HCT116 (cell line): Measurements from ENCODE around the gene SMYD3. TPM values are rescaled to one million over a fixed set of nuclear protein-coding genes. Genes with fewer than 3 reads are reported as not detected.

Experiments
- ATAC-seq: fragments of 200-7000 bp; cut with Tn5 transposase; 2 replicates; pipeline ENCODE4 v1.9.1; 2020; ENCODE audit warnings: mild to moderate bottlenecking, moderate library complexity
- BruUV-seq: library from RNA; stranded (reverse); fragments of 400-500 nt; replicated peaks from 2 replicates; lab custom pipeline; 2021; lab: Mats Ljungman, UMichigan
- CTCF ChIA-PET: fragments of 300-600 bp; sonication (Branson Sonifier 250); formaldehyde crosslinking; loops from one replicate; lab custom pipeline; 2021; ENCODE audit warnings: antibody characterized with exemption; lab: Charles Lee
- POLR2A ChIA-PET: fragments of 300-600, 350-600 bp; sonication (Branson Sonifier 250); formaldehyde crosslinking; loops from one replicate; lab custom pipeline; 2021; ENCODE audit warnings: antibody characterized with exemption; lab: Charles Lee
- RAD21 ChIA-PET, 2 experiments: fragments of 300-600 bp; sonication (Branson Sonifier 250); formaldehyde crosslinking; loops; one replicate each; lab custom pipeline; 2023; ENCODE audit warnings: low total read pairs in 2 of 2; ENCODE audit not compliant: uncharacterized antibody in 2 of 2, unreplicated experiment in 2 of 2, low non-redundant PET in 1 of 2; lab: Charles Lee
- DNase-seq: peaks from one replicate; pipeline ENCODE4 v3.0.0-alpha.2; 2010; ENCODE audit warnings: low read depth, low spot score
- H2AFZ ChIP-seq: fragments of 200-600 bp; shearing (Covaris generic), sonication (generic); 2 replicates; pipeline ENCODE4 v1.6.1; 2017; ENCODE audit warnings: low read depth, mixed run types, mixed read lengths, antibody characterized with exemption, low read length; ENCODE audit not compliant: poor library complexity, severe bottlenecking
- H3K27ac ChIP-seq: 2 replicates; pipeline ENCODE4 v1.5.1; 2012; ENCODE audit warnings: low read depth, low read length
- H3K27me3 ChIP-seq: fragments of 200-600 bp; sonication (generic); 2 replicates; pipeline ENCODE4 v1.6.1; 2016; ENCODE audit warnings: mixed run types, low read length, mixed read lengths; ENCODE audit not compliant: insufficient read depth
- H3K36me3 ChIP-seq, 2 experiments: fragments of 200-500 bp in 1 of 2; fragments of 200-600 bp in 1 of 2; sonication (Bioruptor generic) in 1 of 2; sonication (generic) in 1 of 2; 2 replicates each; pipeline versions ENCODE4 v1.5.1 to v1.6.1; 2014 to 2016; ENCODE audit warnings: low read length in 2 of 2, inconsistent platforms in 1 of 2, mixed read lengths in 1 of 2, mixed run types in 1 of 2; ENCODE audit not compliant: insufficient read depth in 2 of 2, control insufficient read depth in 1 of 2
- H3K4me1 ChIP-seq, 2 experiments: fragments of 200-600 bp in 1 of 2; sonication (generic) in 1 of 2; 2 replicates each; pipeline versions ENCODE4 v1.5.1 to v1.6.1; 2012 to 2017; ENCODE audit warnings: low read length in 2 of 2, inconsistent platforms in 1 of 2, mild to moderate bottlenecking in 1 of 2, mixed read lengths in 1 of 2, mixed run types in 1 of 2, moderate library complexity in 1 of 2; ENCODE audit not compliant: insufficient read depth in 2 of 2, control insufficient read depth in 1 of 2
- H3K4me2 ChIP-seq: fragments of 200-600 bp; sonication (generic); 2 replicates; pipeline ENCODE4 v1.6.1; 2017; ENCODE audit warnings: mixed run types, low read length, mixed read lengths
- H3K4me3 ChIP-seq, 2 experiments: fragments of 200-600 bp in 1 of 2; sonication (generic) in 1 of 2; replicated peaks in 1 of 2; 2 replicates each; pipeline ENCODE4 v1.5.1; 2011 to 2016; ENCODE audit warnings: low read length in 2 of 2, control low read depth in 1 of 2, low read depth in 1 of 2, mild to moderate bottlenecking in 1 of 2, mixed read lengths in 1 of 2, mixed run types in 1 of 2
- H3K79me2 ChIP-seq: fragments of 200-600 bp; sonication (generic); 2 replicates; pipeline ENCODE4 v1.6.1; 2017; ENCODE audit warnings: mild to moderate bottlenecking, mixed run types, low read length, moderate library complexity, mixed read lengths; ENCODE audit not compliant: insufficient read depth
- H3K9ac ChIP-seq: fragments of 200-600 bp; sonication (generic); 2 replicates; pipeline ENCODE4 v1.6.1; 2016; ENCODE audit warnings: low read length, mixed read lengths
- H3K9me2 ChIP-seq: fragments of 200-600 bp; sonication (generic), shearing (Covaris generic); 2 replicates; pipeline ENCODE4 v1.6.1; 2017; ENCODE audit warnings: mixed run types, mild to moderate bottlenecking, moderate library complexity; ENCODE audit not compliant: insufficient read depth
- H3K9me3 ChIP-seq, 2 experiments: fragments of 200-500 bp in 1 of 2; fragments of 200-600 bp in 1 of 2; sonication (Bioruptor generic) in 1 of 2; sonication (generic) in 1 of 2; 2 replicates each; pipeline ENCODE4 v1.6.1; 2014 to 2017; ENCODE audit warnings: low read length in 2 of 2, mixed read lengths in 2 of 2, inconsistent platforms in 1 of 2, low read depth in 1 of 2, mild to moderate bottlenecking in 1 of 2, mixed run types in 1 of 2, moderate library complexity in 1 of 2; ENCODE audit not compliant: control insufficient read depth in 1 of 2, insufficient read depth in 1 of 2
- H4K20me1 ChIP-seq: fragments of 200-600 bp; sonication (generic), shearing (Covaris generic); 2 replicates; pipeline ENCODE4 v1.6.1; 2017; ENCODE audit warnings: mixed run types, mild to moderate bottlenecking, moderate library complexity; ENCODE audit not compliant: insufficient read depth
- ATF3 ChIP-seq: IDR thresholded peaks from 2 replicates; pipeline ENCODE4 v1.6.1; 2012
- CBX3 ChIP-seq: IDR thresholded peaks from 2 replicates; pipeline ENCODE4 v1.6.1; 2012; ENCODE audit warnings: low read depth
- CTCF ChIP-seq, 3 experiments: fragments of 200-600 bp in 1 of 3; sonication (generic) in 1 of 3; IDR thresholded peaks in 2 of 3; conservative IDR thresholded peaks in 1 of 3; 2 replicates each; pipeline ENCODE4 v1.5.1; 2012 to 2017; ENCODE audit warnings: low read depth in 2 of 3, low read length in 2 of 3, antibody characterized with exemption in 1 of 3, borderline replicate concordance in 1 of 3, control low read depth in 1 of 3, mild to moderate bottlenecking in 1 of 3, mixed read lengths in 1 of 3, mixed run types in 1 of 3, moderate library complexity in 1 of 3; ENCODE audit not compliant: insufficient read depth in 1 of 3
- ELF1 ChIP-seq: IDR thresholded peaks from 2 replicates; pipeline ENCODE4 v1.6.1; 2012; ENCODE audit warnings: low read depth, borderline replicate concordance
- EZH2 ChIP-seq: fragments of 200-600 bp; sonication (generic); IDR thresholded peaks from 2 replicates; pipeline ENCODE4 v1.6.1; 2017; ENCODE audit warnings: antibody characterized with exemption, mixed run types
- EZH2phosphoT487 ChIP-seq: fragments of 200-600 bp; IDR thresholded peaks from 2 replicates; pipeline ENCODE4 v1.6.1; 2018; ENCODE audit warnings: antibody characterized with exemption, borderline replicate concordance
- JUND ChIP-seq: IDR thresholded peaks from 2 replicates; pipeline ENCODE4 v1.6.1; 2012
- MAX ChIP-seq: IDR thresholded peaks from 2 replicates; pipeline ENCODE4 v1.6.1; 2012
- POLR2AphosphoS5 ChIP-seq: IDR thresholded peaks from 2 replicates; pipeline ENCODE4 v1.6.1; 2011; ENCODE audit warnings: mild to moderate bottlenecking, low read depth, low read length, moderate library complexity
- RAD21 ChIP-seq: IDR thresholded peaks from 2 replicates; pipeline ENCODE4 v1.6.1; 2012; ENCODE audit warnings: low read depth, mild to moderate bottlenecking
- SP1 ChIP-seq: IDR thresholded peaks from 2 replicates; pipeline ENCODE4 v1.6.1; 2012; ENCODE audit warnings: low read depth
- SRF ChIP-seq: IDR thresholded peaks from 2 replicates; pipeline ENCODE4 v1.6.1; 2012; ENCODE audit warnings: low read depth
- TCF7L2 ChIP-seq: IDR thresholded peaks from 2 replicates; pipeline ENCODE4 v1.7.0; 2011; ENCODE audit warnings: borderline replicate concordance, inconsistent platforms; ENCODE audit not compliant: insufficient read depth, insufficient read length; ENCODE audit errors: extremely low read depth
- ZFX ChIP-seq: fragments of 450-650 bp; IDR thresholded peaks from 2 replicates; pipeline ENCODE4 v1.6.1; 2017
- ZNF274 ChIP-seq: fragments of 200-500 bp; sonication (Bioruptor generic); IDR thresholded peaks from 2 replicates; pipeline ENCODE4 v1.6.1; 2014; ENCODE audit warnings: mild to moderate bottlenecking, low read depth, low read length, inconsistent platforms
- intact Hi-C: fragments of 100-400 bp; cut with micrococcal nuclease; formaldehyde crosslinking; loops from 2 replicates; pipeline ENCODE4 v1.10.0; 2022
- total RNA-seq: library from RNA; stranded (reverse); gene quantifications from one replicate; pipeline ENCODE4 v1.2.1, GENCODE V29; 2021; ENCODE audit not compliant: unreplicated experiment

Gene SMYD3
- total RNA-seq, 1 experiment from 2014 or later = 33.6 TPM

- Histone ChIP-seq H3K4me3 (no peak overlapping the region), H3K4me1 (no peaks in the 10 kb centered on the region), H3K79me2 (no peaks in the 10 kb centered on the region), H3K9ac (no peak overlapping the region), H4K20me1 (no peaks in the 10 kb centered on the region), H3K4me2 (no peak overlapping the region), H3K27me3 (no peaks in the 10 kb centered on the region), H3K36me3 (no peaks in the 10 kb centered on the region), H3K9me2 (no peaks in the 10 kb centered on the region), H3K9me3 (no peaks in the 10 kb centered on the region), H2AFZ (no peak overlapping the region), H3K27ac (no peak overlapping the region)
- BruUV-seq = no TSS peak
- intact Hi-C loops = no loop called here
- ChIA-PET RAD21 (no interaction called here), POLR2A (no interaction called here), CTCF (no interaction called here)
- DNase-seq (no peak), ATAC-seq (no peak)
- no peak for TF ChIP-seq EZH2phosphoT487
- TF ChIP-seq TCF7L2 = no peak
- no peak for TF ChIP-seq SP1
- TF ChIP-seq MAX = no peak
- no peak for TF ChIP-seq ELF1
- no peak for TF ChIP-seq ZFX
- TF ChIP-seq SRF = no peak
Measured at GRCh38 chr1:245926888-245927287, 580.2 kb downstream of the SMYD3 start.

- no TSS peak for BruUV-seq
- no peak for ATAC-seq
Measured at GRCh38 chr1:245923215-245923614, 583.9 kb downstream of the SMYD3 start.

More at GRCh38 chr1:245923215-245923614, 583.9 kb downstream of the SMYD3 start:
- intact Hi-C loops = no loop called here
- TF ChIP-seq ZNF274 (no peak), EZH2 (no peak), ELF1 (no peak), TCF7L2 (no peak), POLR2AphosphoS5 (no peak), CTCF (IDR thresholded peaks at IDR 0.05 in 2 of 3, conservative IDR thresholded peaks at IDR 0.05 in 1 of 3; ENCODE audit: borderline replicate concordance in 1 of 3, insufficient read depth in 1 of 3, low read depth in 2 of 3, low read length in 2 of 3) (no peak), MAX (no peak), JUND (no peak), ATF3 (no peak), CBX3 (no peak), RAD21 (no peak), ZFX (no peak)
- TF ChIP-seq, all 23 proteins: peak for 0
- Histone ChIP-seq H3K79me2 (no peaks in the 10 kb centered on the region), H4K20me1 (no peaks in the 10 kb centered on the region), H3K36me3 (no peaks in the 10 kb centered on the region), H3K4me1 (no peaks in the 10 kb centered on the region), H3K9ac (no peak overlapping the region), H3K4me2 (no peak overlapping the region), H3K9me2 (no peaks in the 10 kb centered on the region), H2AFZ (no peak overlapping the region), H3K9me3 (no peaks in the 10 kb centered on the region), H3K27me3 (no peaks in the 10 kb centered on the region), H3K4me3 (no peak overlapping the region), H3K27ac (no peak overlapping the region)
- CTCF ChIA-PET = no interaction called here
- DNase-seq = no peak
- POLR2A ChIA-PET = no interaction called here
- RAD21 ChIA-PET = no interaction called here
